Peyer's patch (tissue), 4 donors: Measurements from ENCODE around the gene TMEM132A. TPM values are rescaled to one million over a fixed set of nuclear protein-coding genes. Genes with fewer than 3 reads are reported as not detected.

Experiments
- DNase-seq, 3 donors: peaks; one replicate each; pipeline ENCODE4 v3.0.0-alpha.2; 2017 to 2019
- H3K27ac ChIP-seq, 4 donors: fragments of 200-600 bp; sonication (generic); one replicate each; pipeline ENCODE4 v1.5.1; 2016 to 2019
- H3K27me3 ChIP-seq, 2 donors: fragments of 200-600 bp; sonication (generic); one replicate each; pipeline ENCODE4 v1.5.1; 2019
- H3K36me3 ChIP-seq, 3 donors: fragments of 200-600 bp; sonication (generic); one replicate each; pipeline ENCODE4 v1.5.1; 2016 to 2019
- H3K4me1 ChIP-seq, 4 donors: fragments of 200-600 bp; sonication (generic); one replicate each; pipeline ENCODE4 v1.5.1; 2016 to 2019
- H3K4me3 ChIP-seq, 4 donors: fragments of 200-600 bp; sonication (generic); 1 replicate in 3 of 4; 2 replicates in 1 of 4; pipeline ENCODE4 v1.5.1; 2016 to 2019; ENCODE audit warnings: mild to moderate bottlenecking in 1 of 4
- H3K9me3 ChIP-seq, 4 donors: fragments of 200-600 bp; sonication (generic); one replicate each; pipeline ENCODE4 v1.5.1; 2016 to 2019; ENCODE audit warnings: mild to moderate bottlenecking in 1 of 4
- CTCF ChIP-seq, 6 experiments: fragments of 450-650 bp in 4 of 6; fragments of 200-600 bp in 2 of 6; sonication (generic) in 1 of 6; IDR thresholded peaks; one replicate each; pipeline ENCODE4 v1.5.1; 2017 to 2019; ENCODE audit warnings: antibody characterized with exemption in 6 of 6, mild to moderate bottlenecking in 3 of 6, moderate library complexity in 1 of 6
- POLR2A ChIP-seq, 2 donors: fragments of 450-650 bp; IDR thresholded peaks; one replicate each; pipeline ENCODE4 v1.5.1; 2017; ENCODE audit warnings: antibody characterized with exemption in 2 of 2, mild to moderate bottlenecking in 2 of 2, moderate library complexity in 2 of 2
- total RNA-seq, 4 donors: library from RNA; depleted of rRNA; stranded (reverse); fragments of >200 nt; gene quantifications; one replicate each; pipeline ENCODE4 v1.1.0, GENCODE V29; 2016

TMEM132A gene
- total RNA-seq, 4 donors from 2014 or later, result 1.6 to 28.9 (median 4.0) TPM

GRCh38 chr11:60966890-60967289 lies 42.6 kb downstream of the TMEM132A start:
- DNase-seq, result no peak
- no peak overlapping the region for H3K4me3 ChIP-seq
- H3K36me3 ChIP-seq, result no peaks in the 10 kb centered on the region
- H3K27me3 ChIP-seq, result no peaks in the 10 kb centered on the region
- TF ChIP-seq CTCF (IDR thresholded peaks at IDR 0.05) (no peak), POLR2A (IDR thresholded peaks at IDR 0.05) (no peak)
- H3K4me1 ChIP-seq, result peaks cover 0 to 9% (median 4%) of the 10 kb centered on the region in 4 donors
- no peaks in the 10 kb centered on the region for H3K9me3 ChIP-seq
- no peak overlapping the region for H3K27ac ChIP-seq

GRCh38 chr11:60968223-60968622 lies 44.0 kb downstream of the TMEM132A start:
- TF ChIP-seq CTCF (IDR thresholded peaks at IDR 0.05) (no peak), POLR2A (IDR thresholded peaks at IDR 0.05) (no peak)
- no peak overlapping the region for H3K4me3 ChIP-seq
- no peaks in the 10 kb centered on the region for H3K36me3 ChIP-seq
- H3K27me3 ChIP-seq, result no peaks in the 10 kb centered on the region
- H3K4me1 ChIP-seq, result peaks cover 0 to 9% (median 4%) of the 10 kb centered on the region in 4 donors
- H3K9me3 ChIP-seq, result no peaks in the 10 kb centered on the region
- DNase-seq, result no peak
- no peak overlapping the region for H3K27ac ChIP-seq

GRCh38 chr11:60970369-60970774 lies 46.1 kb downstream of the TMEM132A start:
- no peak overlapping the region for H3K4me3 ChIP-seq
- DNase-seq, result peak; percentile 78 to 89 (median 84)

DNA sequence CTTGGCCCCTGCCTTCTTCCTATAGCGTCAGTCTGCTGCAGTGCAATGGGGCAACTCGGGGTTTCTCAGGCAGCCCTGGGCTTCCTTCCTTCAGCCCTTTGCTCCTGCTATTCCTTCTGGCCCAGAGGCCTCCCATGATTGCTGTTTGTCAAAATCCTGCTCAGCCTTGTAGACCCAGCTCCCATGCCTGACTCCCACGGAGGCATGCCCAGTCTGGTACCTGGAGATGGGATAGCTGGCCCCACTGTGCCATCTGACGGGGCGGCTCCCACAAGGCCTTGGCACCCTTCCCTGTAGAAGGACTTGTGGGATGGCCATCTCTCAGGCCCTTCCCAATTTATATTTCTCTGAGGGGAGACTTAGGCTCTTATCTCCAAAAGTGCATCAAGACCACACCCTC lies 46.6 kb downstream of the TMEM132A start:
- Histone ChIP-seq H3K9me3 (no peaks in the 10 kb centered on the region), H3K4me1 (peaks cover 0 to 9% (median 4%) of the 10 kb centered on the region in 4 donors), H3K4me3 (peak overlapping the region in 1 of 4 donors; percentile 40), H3K36me3 (no peaks in the 10 kb centered on the region), H3K27ac (peak overlapping the region in 1 of 4 donors; percentile 69), H3K27me3 (no peaks in the 10 kb centered on the region)
- no peak for TF ChIP-seq CTCF (IDR thresholded peaks at IDR 0.05)
- no peak for TF ChIP-seq POLR2A (IDR thresholded peaks at IDR 0.05)
- no peak for DNase-seq

More at GRCh38 chr11:60970369-60970774, 46.1 kb downstream of the TMEM132A start:
- no peaks in the 10 kb centered on the region for H3K36me3 ChIP-seq
- H3K4me1 ChIP-seq, result peaks cover 0 to 9% (median 4%) of the 10 kb centered on the region in 4 donors
- H3K27me3 ChIP-seq, result no peaks in the 10 kb centered on the region
- TF ChIP-seq POLR2A (IDR thresholded peaks at IDR 0.05) (no peak), CTCF (IDR thresholded peaks at IDR 0.05) (peak; percentile 86 to 89 (median 88))
- peak overlapping the region in 1 of 4 donors; percentile 69 for H3K27ac ChIP-seq
- H3K9me3 ChIP-seq, result no peaks in the 10 kb centered on the region

GRCh38 chr11:60971520-60971919 lies 47.3 kb downstream of the TMEM132A start, which contains the start of gene CD6:
CD6 (plus strand) TSS chr11:60971680; CDS start chr11:60971866, 186 bp downstream.
- H3K4me1 ChIP-seq, result peaks cover 0 to 9% (median 4%) of the 10 kb centered on the region in 4 donors
- H3K36me3 ChIP-seq, result no peaks in the 10 kb centered on the region
- no peaks in the 10 kb centered on the region for H3K27me3 ChIP-seq
- TF ChIP-seq POLR2A (IDR thresholded peaks at IDR 0.05) (no peak), CTCF (IDR thresholded peaks at IDR 0.05) (no peak)
- peak within 1 kb of the TSS; percentile 67 to 76 (median 71) for H3K27ac ChIP-seq
- peak within 1 kb of the TSS; percentile 40 to 43 (median 41) for H3K4me3 ChIP-seq
- no peaks in the 10 kb centered on the region for H3K9me3 ChIP-seq
- peak in 2 of 3 donors; percentile 81 to 84 for DNase-seq
